HG03558 (cell line): Measurements from ENCODE around the gene KCTD15.

ENCODE experiments used
- ATAC-seq: cut with Tn5 transposase; IDR thresholded peaks from one replicate; pipeline ENCODE4 v1.9.1; 2021; ENCODE audit warnings: moderate number of reproducible peaks; ENCODE audit not compliant: unreplicated experiment; ENCODE audit errors: extremely low read depth

The KCTD15 gene

GRCh38 chr19:33794683-33795369 is 1.8 kb upstream of the KCTD15 start:
- ATAC-seq: no peak

DNA sequence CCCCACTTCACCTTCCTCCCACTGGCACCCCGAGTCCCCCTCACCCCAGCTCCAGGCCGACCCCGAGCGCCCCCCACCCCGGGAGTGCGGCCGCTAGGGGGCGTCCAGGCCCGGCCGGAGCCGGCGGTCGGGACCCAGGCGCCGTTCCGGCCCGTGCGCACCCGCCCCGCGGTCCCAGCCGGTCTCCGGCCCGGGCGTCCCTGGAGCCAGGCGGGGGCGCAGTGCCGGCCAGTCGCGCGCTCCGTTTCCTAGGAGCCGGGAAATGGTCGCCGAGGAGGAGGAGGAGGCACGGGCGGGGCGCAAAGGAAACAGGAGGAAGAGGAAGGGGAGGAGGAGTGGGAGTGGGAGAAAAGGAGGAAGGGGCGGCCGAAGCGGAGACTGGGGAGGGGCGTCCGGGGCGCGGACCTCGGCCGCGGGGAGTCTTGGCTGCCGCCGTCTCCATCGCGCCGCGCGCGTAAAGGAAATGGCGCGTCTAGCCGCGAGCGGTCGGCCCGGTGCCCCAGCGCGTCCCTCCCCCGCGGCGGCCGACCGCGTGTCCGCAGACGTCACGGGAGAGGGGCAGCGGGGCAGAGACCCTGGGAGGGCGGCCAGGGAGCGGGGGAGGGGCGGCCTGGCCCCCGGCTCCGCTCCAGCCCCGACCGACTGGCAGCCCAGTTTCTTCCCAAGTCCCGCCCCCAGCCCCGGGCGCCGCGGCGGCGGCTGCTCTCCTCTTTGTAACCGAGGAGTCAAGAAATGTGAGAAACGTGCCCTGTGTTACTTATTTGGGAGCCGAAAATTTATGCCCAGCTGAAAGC is 1.1 kb upstream of the KCTD15 start:
- no peak for ATAC-seq

DNA sequence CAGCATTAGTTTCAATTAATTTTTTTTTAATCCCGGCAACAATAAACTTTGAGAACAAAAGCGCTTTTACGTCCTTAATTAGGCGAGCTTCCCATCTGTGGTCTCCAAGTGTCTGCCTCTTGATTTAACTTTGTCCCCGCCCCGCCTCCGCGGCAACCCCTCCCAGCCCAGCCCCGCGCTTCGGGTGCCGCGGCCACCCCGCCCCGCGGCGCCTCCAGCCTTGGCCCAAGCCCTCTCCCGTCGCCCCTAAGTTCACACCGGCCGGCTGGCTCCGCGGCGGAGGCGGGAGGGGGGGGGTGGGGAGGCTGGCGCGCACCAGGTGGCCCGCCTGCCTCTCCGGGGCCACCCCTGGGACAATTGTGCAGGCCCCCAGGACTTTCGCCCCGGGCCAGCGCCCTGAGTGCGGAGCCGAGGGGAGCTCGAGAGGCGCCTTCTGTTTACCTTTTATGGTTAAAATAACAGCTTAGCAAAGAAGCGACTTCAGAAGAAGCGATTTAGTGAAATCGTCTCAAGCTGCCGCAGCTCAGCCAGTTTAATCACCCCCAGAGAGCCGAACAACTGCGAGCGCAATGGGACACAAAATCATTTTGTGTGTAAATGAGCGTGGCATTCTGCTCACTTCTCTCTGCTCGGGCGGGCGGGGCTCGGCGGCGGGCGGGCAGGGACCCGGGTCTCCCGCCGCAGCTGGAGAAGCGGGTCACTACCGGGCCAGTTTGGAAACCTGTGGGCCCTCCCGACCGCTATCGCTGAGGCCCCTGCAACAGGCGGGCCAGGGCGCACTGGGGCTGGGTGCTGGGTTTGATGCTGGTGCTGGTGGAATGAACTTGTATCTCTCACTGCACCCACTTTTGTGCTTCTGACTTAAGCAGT is 1.4 kb downstream of the KCTD15 start:
- no peak for ATAC-seq

DNA sequence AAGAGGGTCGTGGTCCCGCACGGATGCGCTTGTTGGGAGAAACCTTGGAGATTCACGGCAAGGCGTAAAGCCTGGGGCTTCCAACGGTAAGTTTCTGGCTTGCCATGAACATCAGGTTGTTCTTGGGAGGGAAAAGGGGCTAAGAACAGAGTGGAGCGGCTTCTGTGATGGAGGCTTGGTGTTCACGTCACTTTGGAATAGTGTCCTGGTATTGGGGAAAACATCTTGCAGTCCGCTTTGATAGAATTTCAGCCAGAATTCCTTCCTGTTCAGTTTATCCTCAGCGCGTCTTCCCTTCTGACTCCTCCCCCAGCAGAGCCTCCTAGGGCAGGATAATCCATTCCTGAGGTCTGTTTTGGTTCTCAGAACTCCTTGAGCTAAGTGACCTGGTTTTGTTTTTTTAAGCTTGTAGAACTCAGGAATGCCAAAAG is 2.0 kb downstream of the KCTD15 start:
- ATAC-seq: no peak

- ATAC-seq: no peak
Observed at GRCh38 chr19:33799476-33799875, 2.8 kb downstream of the KCTD15 start.

- ATAC-seq: no peak
Observed at GRCh38 chr19:33800012-33800680, 3.5 kb downstream of the KCTD15 start.

- no peak for ATAC-seq
Observed at GRCh38 chr19:33801411-33801810, 4.7 kb downstream of the KCTD15 start.

- no peak for ATAC-seq
Observed at GRCh38 chr19:33802001-33802400, 5.3 kb downstream of the KCTD15 start.

- no peak for ATAC-seq
Observed at GRCh38 chr19:33802801-33803200, 6.1 kb downstream of the KCTD15 start.

- ATAC-seq: no peak
Observed at GRCh38 chr19:33803383-33803782, 6.7 kb downstream of the KCTD15 start.

DNA sequence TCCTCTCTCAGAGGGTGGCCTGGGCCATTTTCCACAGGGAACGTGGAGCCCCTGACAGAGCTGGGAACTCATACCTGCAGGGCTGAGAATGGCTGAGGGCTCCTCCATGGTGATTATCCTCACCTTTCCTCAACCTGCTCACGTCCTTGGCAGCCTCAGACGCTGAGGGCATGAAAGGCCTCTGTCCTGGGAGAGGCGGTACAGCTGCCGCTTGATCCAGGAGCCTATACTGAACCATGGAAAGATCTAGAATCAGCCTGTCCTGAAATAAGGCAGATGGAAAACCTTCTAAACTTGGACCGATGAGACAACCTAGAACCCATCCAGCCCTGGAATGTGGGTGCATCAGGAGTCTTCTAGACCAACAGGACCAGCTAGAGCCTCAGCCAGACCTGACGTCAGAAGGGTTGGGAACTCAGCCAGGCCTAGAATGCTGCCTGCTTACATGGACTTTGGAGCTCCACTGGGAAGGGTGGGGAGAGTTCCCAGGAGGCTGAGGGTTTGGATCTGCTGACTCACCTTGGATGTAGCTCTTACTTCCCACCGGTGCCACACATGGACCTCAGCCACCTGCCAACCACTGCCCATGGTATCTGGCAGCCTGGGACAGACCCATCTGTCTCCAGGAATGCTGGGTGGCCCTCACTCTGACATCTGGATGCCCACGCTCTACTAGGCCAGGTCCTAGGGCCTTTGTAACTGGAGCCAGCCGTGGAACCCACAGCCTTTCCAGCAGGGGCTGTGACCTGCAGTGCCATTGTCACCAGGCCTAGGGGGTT is 7.5 kb downstream of the KCTD15 start:
- ATAC-seq: no peak

GRCh38 chr19:33805313-33805712 is 8.6 kb downstream of the KCTD15 start:
- no peak for ATAC-seq

DNA sequence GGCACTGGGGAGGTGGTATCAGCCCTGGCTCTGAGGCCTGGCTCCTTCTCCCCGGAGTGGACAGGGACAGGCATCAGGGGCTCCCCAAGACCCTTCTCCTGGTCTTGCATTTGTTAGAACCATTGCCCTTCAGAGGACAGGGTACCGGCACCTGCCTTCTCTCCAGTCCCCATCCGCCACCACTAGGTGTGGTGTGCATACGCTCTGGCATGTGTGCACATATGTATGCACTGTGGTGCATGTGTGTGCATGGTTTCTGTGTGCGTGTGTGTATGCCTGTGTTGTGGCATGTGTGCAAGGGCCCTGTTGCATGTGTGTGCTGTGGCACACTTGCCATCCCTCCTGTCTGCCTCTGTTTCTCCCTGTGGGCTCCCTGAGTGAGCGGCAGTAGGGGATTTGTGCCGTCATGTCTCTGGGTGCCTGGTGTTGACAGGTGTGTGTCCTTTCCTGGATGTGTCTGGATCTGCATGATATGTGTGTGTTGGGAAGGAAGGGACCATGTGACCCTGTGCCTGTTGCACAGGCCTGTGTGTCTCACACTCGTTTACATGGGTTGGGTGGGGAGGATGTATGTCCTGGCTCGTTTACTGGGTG is 9.3 kb downstream of the KCTD15 start:
- ATAC-seq: no peak

DNA sequence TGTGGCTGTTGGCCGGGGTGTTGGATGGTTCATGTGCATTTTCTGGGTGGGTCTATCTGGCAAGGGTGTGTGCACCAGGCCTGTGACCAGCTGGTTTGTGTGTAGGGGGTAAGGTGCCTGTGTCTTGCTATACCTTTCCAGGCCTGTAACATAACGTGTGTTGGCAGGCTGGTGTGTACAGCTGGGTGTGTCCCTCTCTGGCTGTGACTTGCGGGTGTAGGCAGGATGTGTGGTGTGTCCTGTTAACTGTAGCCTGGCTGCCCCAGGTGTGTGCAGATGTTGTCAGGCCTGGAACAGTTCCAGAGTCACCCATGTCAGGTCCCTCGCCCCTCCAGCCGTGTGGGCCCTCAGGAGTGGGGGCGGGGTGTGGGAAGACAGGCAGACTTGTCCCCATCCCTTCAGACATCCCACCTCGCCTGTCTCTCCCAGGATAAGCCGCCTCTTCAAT is 9.8 kb downstream of the KCTD15 start:
- ATAC-seq: no peak

- ATAC-seq: no peak
Observed at GRCh38 chr19:33808399-33808798, 11.7 kb downstream of the KCTD15 start.

- ATAC-seq: no peak
Observed at GRCh38 chr19:33809960-33810359, 13.3 kb downstream of the KCTD15 start.

GRCh38 chr19:33810821-33811220 is 14.2 kb downstream of the KCTD15 start:
- no peak for ATAC-seq

DNA sequence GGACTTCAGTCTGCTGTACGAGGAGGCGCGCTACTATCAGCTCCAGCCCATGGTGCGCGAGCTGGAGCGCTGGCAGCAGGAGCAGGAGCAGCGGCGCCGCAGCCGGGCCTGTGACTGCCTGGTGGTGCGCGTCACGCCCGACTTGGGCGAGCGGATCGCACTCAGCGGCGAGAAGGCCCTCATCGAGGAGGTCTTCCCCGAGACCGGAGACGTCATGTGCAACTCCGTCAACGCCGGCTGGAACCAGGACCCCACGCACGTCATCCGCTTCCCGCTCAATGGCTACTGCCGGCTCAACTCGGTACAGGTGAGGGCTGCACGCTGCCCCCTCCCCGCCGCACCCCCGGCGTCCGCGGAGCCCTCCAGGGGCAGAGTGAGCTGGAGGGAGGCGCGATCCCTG is 14.6 kb downstream of the KCTD15 start:
- ATAC-seq: no peak

- no peak for ATAC-seq
Observed at GRCh38 chr19:33811736-33812387, 15.2 kb downstream of the KCTD15 start.
